Hepatocyte (in vitro differentiated cells): ENCODE measurements around the gene DHRS9.

Source experiments
- EZH2phosphoT487 ChIP-seq: fragments of 200-600 bp; sonication (generic); IDR thresholded peaks from one replicate; pipeline ENCODE4 v1.6.1; 2018; ENCODE audit warnings: antibody characterized with exemption, mild to moderate bottlenecking, low read depth, moderate library complexity; ENCODE audit not compliant: unreplicated experiment, severe bottlenecking
- TF ChIP-seq, protein P1 (sequence below): fragments of 200-600 bp; sonication (generic); IDR thresholded peaks from 2 replicates; pipeline ENCODE4 v1.5.1; 2016; ENCODE audit warnings: antibody characterized with exemption, mild to moderate bottlenecking; ENCODE audit not compliant: poor library complexity

DNA sequence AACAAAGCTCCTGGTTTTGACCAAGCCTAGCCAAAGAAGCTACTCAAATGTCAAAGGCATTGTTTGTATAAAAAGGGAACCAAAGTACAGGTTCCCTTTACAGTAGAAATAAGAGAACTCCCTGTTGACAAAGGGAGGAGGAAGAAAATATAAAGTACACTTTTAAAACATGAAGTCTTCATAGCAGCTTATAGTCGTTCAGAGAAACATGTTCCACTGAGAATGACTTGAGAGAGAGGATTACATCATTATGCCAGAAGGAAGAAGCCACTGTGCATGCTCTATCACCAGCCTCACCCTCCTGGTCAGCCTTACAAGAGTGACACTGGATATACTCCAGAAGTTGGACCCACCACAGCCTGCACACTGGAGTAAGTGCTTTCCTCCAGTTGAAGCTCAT is 2.5 kb upstream of the DHRS9 start:
- TF ChIP-seq, protein P1, sequence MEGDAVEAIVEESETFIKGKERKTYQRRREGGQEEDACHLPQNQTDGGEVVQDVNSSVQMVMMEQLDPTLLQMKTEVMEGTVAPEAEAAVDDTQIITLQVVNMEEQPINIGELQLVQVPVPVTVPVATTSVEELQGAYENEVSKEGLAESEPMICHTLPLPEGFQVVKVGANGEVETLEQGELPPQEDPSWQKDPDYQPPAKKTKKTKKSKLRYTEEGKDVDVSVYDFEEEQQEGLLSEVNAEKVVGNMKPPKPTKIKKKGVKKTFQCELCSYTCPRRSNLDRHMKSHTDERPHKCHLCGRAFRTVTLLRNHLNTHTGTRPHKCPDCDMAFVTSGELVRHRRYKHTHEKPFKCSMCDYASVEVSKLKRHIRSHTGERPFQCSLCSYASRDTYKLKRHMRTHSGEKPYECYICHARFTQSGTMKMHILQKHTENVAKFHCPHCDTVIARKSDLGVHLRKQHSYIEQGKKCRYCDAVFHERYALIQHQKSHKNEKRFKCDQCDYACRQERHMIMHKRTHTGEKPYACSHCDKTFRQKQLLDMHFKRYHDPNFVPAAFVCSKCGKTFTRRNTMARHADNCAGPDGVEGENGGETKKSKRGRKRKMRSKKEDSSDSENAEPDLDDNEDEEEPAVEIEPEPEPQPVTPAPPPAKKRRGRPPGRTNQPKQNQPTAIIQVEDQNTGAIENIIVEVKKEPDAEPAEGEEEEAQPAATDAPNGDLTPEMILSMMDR: no peak
- TF ChIP-seq EZH2phosphoT487: no peak
